OCI-LY7 (cell line): ENCODE measurements around the gene ANO9.

Source experiments
- CTCF ChIP-seq: fragments of 200-600 bp; sonication (generic); conservative IDR thresholded peaks from 2 replicates; pipeline ENCODE4 v1.5.1; 2014; ENCODE audit warnings: mild to moderate bottlenecking, antibody characterized with exemption, low read length, moderate library complexity, mixed read lengths
- EZH2phosphoT487 ChIP-seq: fragments of 200-600 bp; sonication (generic); IDR thresholded peaks from 2 replicates; pipeline ENCODE4 v1.6.1; 2018; ENCODE audit warnings: low read depth, borderline replicate concordance, mild to moderate bottlenecking, mixed run types, antibody characterized with exemption, low read length, moderate library complexity, mixed read lengths

- TF ChIP-seq CTCF (no peak), EZH2phosphoT487 (no peak)
Measured at GRCh38 chr11:488992-489391, 47.2 kb upstream of the ANO9 start.
